Hepatocyte (in vitro differentiated cells): ENCODE measurements around the gene CHPT1. TPM values are rescaled to one million over a fixed set of nuclear protein-coding genes. Genes with fewer than 3 reads are reported as not detected.

ENCODE experiments used
- DNase-seq: peaks from one replicate; pipeline ENCODE4 v3.0.0-alpha.2; 2016; ENCODE audit warnings: low spot score
- H2AFZ ChIP-seq: fragments of 200-600 bp; sonication (generic); 2 replicates; pipeline ENCODE4 v1.6.0; 2016; ENCODE audit warnings: antibody characterized with exemption, mild to moderate bottlenecking
- H3K27ac ChIP-seq: fragments of 200-600 bp; sonication (generic); 2 replicates; pipeline ENCODE4 v1.5.1; 2016; ENCODE audit warnings: mild to moderate bottlenecking
- H3K27me3 ChIP-seq: fragments of 200-600 bp; sonication (generic); 2 replicates; pipeline ENCODE4 v1.6.1; 2016
- H3K36me3 ChIP-seq: fragments of 200-600 bp; sonication (generic); replicated peaks from 2 replicates; pipeline ENCODE4 v1.5.1; 2016; ENCODE audit warnings: low read depth; ENCODE audit not compliant: insufficient read depth
- H3K4me1 ChIP-seq: fragments of 200-600 bp; sonication (generic); 2 replicates; pipeline ENCODE4 v1.5.1; 2016; ENCODE audit warnings: mild to moderate bottlenecking, moderate library complexity; ENCODE audit not compliant: insufficient read depth
- H3K4me2 ChIP-seq: fragments of 200-600 bp; sonication (generic); 2 replicates; pipeline ENCODE4 v1.6.0; 2016
- H3K4me3 ChIP-seq: fragments of 200-600 bp; sonication (generic); 2 replicates; pipeline ENCODE4 v1.5.1; 2016; ENCODE audit warnings: mild to moderate bottlenecking
- H3K79me2 ChIP-seq: fragments of 200-600 bp; sonication (generic); 2 replicates; pipeline ENCODE4 v1.6.0; 2017; ENCODE audit warnings: mild to moderate bottlenecking
- H3K9me2 ChIP-seq: fragments of 200-600 bp; sonication (generic); replicated peaks from 2 replicates; pipeline ENCODE4 v1.6.0; 2017; ENCODE audit warnings: mild to moderate bottlenecking; ENCODE audit not compliant: insufficient read depth
- H3K9me3 ChIP-seq: fragments of 200-600 bp; sonication (generic); 2 replicates; pipeline ENCODE4 v1.5.1; 2016; ENCODE audit warnings: low read depth, mild to moderate bottlenecking
- H4K20me1 ChIP-seq: fragments of 200-600 bp; sonication (generic); 2 replicates; pipeline ENCODE4 v1.6.0; 2016; ENCODE audit warnings: mild to moderate bottlenecking; ENCODE audit not compliant: insufficient read depth, poor library complexity, severe bottlenecking
- EZH2 ChIP-seq: fragments of 200-600 bp; sonication (generic); IDR thresholded peaks from 2 replicates; pipeline ENCODE4 v1.6.1; 2016; ENCODE audit warnings: antibody characterized with exemption, mild to moderate bottlenecking, borderline replicate concordance
- EZH2phosphoT487 ChIP-seq: fragments of 200-600 bp; sonication (generic); IDR thresholded peaks from one replicate; pipeline ENCODE4 v1.6.1; 2018; ENCODE audit warnings: antibody characterized with exemption, mild to moderate bottlenecking, low read depth, moderate library complexity; ENCODE audit not compliant: unreplicated experiment, severe bottlenecking
- WGBS: methylation state at CpG from one replicate; pipeline ENCODE4 v1.1.6; 2016; ENCODE audit warnings: low lambda C conversion rate; ENCODE audit errors: missing lambda C conversion rate; 5-methylcytosine and 5-hydroxymethylcytosine counted together
- polyA plus RNA-seq: library from polyadenylated mRNA; unstranded; fragments of >200 nt; fragmentation: Nextera tagmentation; extraction: Ambion mirVana; gene quantifications from 2 replicates; pipeline ENCODE4 v1.2.1, GENCODE V29; 2016
- total RNA-seq: library from RNA; depleted of rRNA; stranded (reverse); fragments of >200 nt; gene quantifications from 2 replicates; pipeline ENCODE4 v1.2.3, GENCODE V29; 2014
- TF ChIP-seq, protein P1 (sequence below): fragments of 200-600 bp; sonication (generic); IDR thresholded peaks from 2 replicates; pipeline ENCODE4 v1.5.1; 2016; ENCODE audit warnings: antibody characterized with exemption, mild to moderate bottlenecking; ENCODE audit not compliant: poor library complexity

Gene CHPT1
- total and polyA plus RNA-seq, 2 experiments from 2014 or later = 92.3 to 127 TPM

- no peaks in the 10 kb centered on the region for H3K27me3 ChIP-seq
- H3K9me3 ChIP-seq = no peaks in the 10 kb centered on the region
- H3K4me2 ChIP-seq = peak overlapping the region; percentile 95
- DNase-seq = peak; percentile 73
- TF ChIP-seq, protein P1, sequence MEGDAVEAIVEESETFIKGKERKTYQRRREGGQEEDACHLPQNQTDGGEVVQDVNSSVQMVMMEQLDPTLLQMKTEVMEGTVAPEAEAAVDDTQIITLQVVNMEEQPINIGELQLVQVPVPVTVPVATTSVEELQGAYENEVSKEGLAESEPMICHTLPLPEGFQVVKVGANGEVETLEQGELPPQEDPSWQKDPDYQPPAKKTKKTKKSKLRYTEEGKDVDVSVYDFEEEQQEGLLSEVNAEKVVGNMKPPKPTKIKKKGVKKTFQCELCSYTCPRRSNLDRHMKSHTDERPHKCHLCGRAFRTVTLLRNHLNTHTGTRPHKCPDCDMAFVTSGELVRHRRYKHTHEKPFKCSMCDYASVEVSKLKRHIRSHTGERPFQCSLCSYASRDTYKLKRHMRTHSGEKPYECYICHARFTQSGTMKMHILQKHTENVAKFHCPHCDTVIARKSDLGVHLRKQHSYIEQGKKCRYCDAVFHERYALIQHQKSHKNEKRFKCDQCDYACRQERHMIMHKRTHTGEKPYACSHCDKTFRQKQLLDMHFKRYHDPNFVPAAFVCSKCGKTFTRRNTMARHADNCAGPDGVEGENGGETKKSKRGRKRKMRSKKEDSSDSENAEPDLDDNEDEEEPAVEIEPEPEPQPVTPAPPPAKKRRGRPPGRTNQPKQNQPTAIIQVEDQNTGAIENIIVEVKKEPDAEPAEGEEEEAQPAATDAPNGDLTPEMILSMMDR = no peak
- TF ChIP-seq EZH2phosphoT487 = no peak
- TF ChIP-seq EZH2 = no peak
- H3K27ac ChIP-seq = peak overlapping the region; percentile 91
- peak overlapping the region; percentile 66 for H3K4me3 ChIP-seq
- no peaks in the 10 kb centered on the region for H3K9me2 ChIP-seq
- WGBS = 40% methylated on average over 18 of the region's 18 CpGs
- peaks cover 35% of the 10 kb centered on the region for H3K79me2 ChIP-seq
- no peaks in the 10 kb centered on the region for H3K36me3 ChIP-seq
- H3K4me1 ChIP-seq = peaks cover 26% of the 10 kb centered on the region
- peaks cover 12% of the 10 kb centered on the region for H4K20me1 ChIP-seq
- H2AFZ ChIP-seq = peak overlapping the region; percentile 92
These were observed 916 bp upstream of the CHPT1 start for GRCh38 chr12:101696251-101697196.

GRCh38 chr12:101697930-101698799 is 725 bp downstream of the CHPT1 start:
- TF ChIP-seq EZH2 (no peak), EZH2phosphoT487 (no peak)
- TF ChIP-seq, protein P1 = no peak
- peak overlapping the region; percentile 91 for H3K27ac ChIP-seq
- H3K4me3 ChIP-seq = peak overlapping the region; percentile 66
- peak; percentile 68 for DNase-seq
- H2AFZ ChIP-seq = peak overlapping the region; percentile 79
- H3K4me2 ChIP-seq = peak overlapping the region; percentile 95
- H3K9me3 ChIP-seq = no peaks in the 10 kb centered on the region
- no peaks in the 10 kb centered on the region for H3K9me2 ChIP-seq
- no peaks in the 10 kb centered on the region for H3K27me3 ChIP-seq
- H3K36me3 ChIP-seq = no peaks in the 10 kb centered on the region
- 1% methylated on average over 55 of the region's 67 CpGs for WGBS
- H3K4me1 ChIP-seq = peaks cover 21% of the 10 kb centered on the region
- peaks cover 51% of the 10 kb centered on the region for H3K79me2 ChIP-seq
- peaks cover 26% of the 10 kb centered on the region for H4K20me1 ChIP-seq

GRCh38 chr12:101698800-101699347 is 1.4 kb downstream of the CHPT1 start:
- Histone ChIP-seq H3K9me2 (no peaks in the 10 kb centered on the region), H3K4me3 (peak overlapping the region; percentile 66), H3K4me1 (peaks cover 21% of the 10 kb centered on the region), H3K79me2 (peaks cover 58% of the 10 kb centered on the region), H3K36me3 (no peaks in the 10 kb centered on the region), H3K27me3 (no peaks in the 10 kb centered on the region), H3K27ac (peak overlapping the region; percentile 91), H4K20me1 (peaks cover 26% of the 10 kb centered on the region), H3K9me3 (no peaks in the 10 kb centered on the region), H2AFZ (peak overlapping the region; percentile 79), H3K4me2 (peak overlapping the region; percentile 95)
- DNase-seq = no peak
- 76% methylated on average over 12 of the region's 12 CpGs for WGBS
- no peak for TF ChIP-seq EZH2phosphoT487
- TF ChIP-seq, protein P1 = peak; percentile 20
- TF ChIP-seq EZH2 = no peak
